ENCODE results near the gene ANKRD33B. TPM values are rescaled to one million over a fixed set of nuclear protein-coding genes. Genes with fewer than 3 reads are reported as not detected.

ANKRD33B gene
- total and polyA plus RNA-seq, 2 donors (not counting 1 experiment from before 2014, with no cell fraction given), result 7.7 to 7.8 TPM

GRCh38 chr5:10653043-10653442 lies 89.2 kb downstream of the ANKRD33B start:
- no peak overlapping the region for H3K4me2 ChIP-seq (ENCODE audit: extremely low read depth, insufficient read depth, low read length)
- H4K20me1 ChIP-seq (ENCODE audit: control insufficient read depth, extremely low read depth, insufficient read depth, low read length), result no peaks in the 10 kb centered on the region
- DNase-seq (ENCODE audit: low read depth in 2 of 2), result peak; percentile 40 to 62
- H3K79me2 ChIP-seq (ENCODE audit: control insufficient read depth, insufficient read depth, low read length), result no peaks in the 10 kb centered on the region
- H3K27me3 ChIP-seq (ENCODE audit: control insufficient read depth, insufficient read depth, low read length), result no peaks in the 10 kb centered on the region
- H2AFZ ChIP-seq (ENCODE audit: low read length), result no peak overlapping the region
- no peak overlapping the region for H3K9ac ChIP-seq (ENCODE audit: insufficient read depth, low read length)
- TF ChIP-seq CTCF (conservative IDR thresholded peaks at IDR 0.05 in 1 of 2, IDR thresholded peaks at IDR 0.05 in 1 of 2; ENCODE audit: low read depth in 1 of 2, low read length in 2 of 2) (no peak), EZH2 (IDR thresholded peaks at IDR 0.05; ENCODE audit: low read length, missing control alignments) (no peak)
- H3K9me3 ChIP-seq (ENCODE audit: control insufficient read depth, insufficient read depth, low read depth, low read length), result no peaks in the 10 kb centered on the region
- H3K4me3 ChIP-seq (replicated peaks in 1 of 4; ENCODE audit: control extremely low read depth in 1 of 4, insufficient read depth in 1 of 4, low read depth in 3 of 4, low read length in 4 of 4), result no peak overlapping the region
- no peaks in the 10 kb centered on the region for H3K4me1 ChIP-seq (ENCODE audit: control insufficient read depth, extremely low read depth, insufficient read depth, low read length)
- H3K36me3 ChIP-seq (ENCODE audit: control insufficient read depth, insufficient read depth, low read length), result no peaks in the 10 kb centered on the region
- H3K27ac ChIP-seq (ENCODE audit: insufficient read depth, low read length), result no peak overlapping the region

DNA sequence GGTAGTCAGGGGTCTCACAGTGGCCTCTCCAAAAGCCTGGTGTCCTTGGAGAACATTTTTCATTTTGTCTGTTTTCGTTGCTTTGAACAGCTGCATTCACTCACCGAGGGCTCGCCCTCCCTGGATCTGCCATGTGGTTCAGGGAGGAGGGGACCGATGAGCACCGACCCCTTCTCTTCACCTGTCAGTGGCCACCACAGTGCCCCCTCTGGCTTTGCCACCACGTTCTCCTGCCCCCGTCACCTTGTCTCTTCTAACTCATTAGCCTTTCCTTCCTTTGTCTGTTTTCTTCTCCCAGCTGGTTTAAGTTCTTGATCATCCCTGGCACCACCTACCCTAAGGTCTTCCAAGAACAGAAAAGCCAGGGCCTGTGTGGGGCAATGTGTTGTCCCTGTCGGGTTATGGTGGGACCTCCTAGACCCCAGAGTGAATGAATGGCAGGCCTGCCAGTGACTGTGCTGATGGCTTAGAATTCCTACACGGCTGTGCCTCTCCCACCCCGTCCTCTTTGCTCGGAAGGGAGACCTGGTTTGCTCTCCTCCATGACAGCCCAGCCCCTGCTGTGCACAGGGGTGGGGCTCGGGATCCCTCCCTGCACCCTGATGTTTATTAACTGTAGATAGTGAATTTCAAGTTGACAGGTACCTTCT lies 90.0 kb downstream of the ANKRD33B start:
- TF ChIP-seq CTCF (conservative IDR thresholded peaks at IDR 0.05 in 1 of 2, IDR thresholded peaks at IDR 0.05 in 1 of 2; ENCODE audit: low read depth in 1 of 2, low read length in 2 of 2) (no peak), EZH2 (IDR thresholded peaks at IDR 0.05; ENCODE audit: low read length, missing control alignments) (no peak)
- Histone ChIP-seq H2AFZ (ENCODE audit: low read length) (no peak overlapping the region), H3K36me3 (ENCODE audit: control insufficient read depth, insufficient read depth, low read length) (no peaks in the 10 kb centered on the region), H3K4me1 (ENCODE audit: control insufficient read depth, extremely low read depth, insufficient read depth, low read length) (no peaks in the 10 kb centered on the region), H3K27me3 (ENCODE audit: control insufficient read depth, insufficient read depth, low read length) (no peaks in the 10 kb centered on the region), H3K9me3 (ENCODE audit: control insufficient read depth, insufficient read depth, low read depth, low read length) (no peaks in the 10 kb centered on the region), H4K20me1 (ENCODE audit: control insufficient read depth, extremely low read depth, insufficient read depth, low read length) (no peaks in the 10 kb centered on the region), H3K79me2 (ENCODE audit: control insufficient read depth, insufficient read depth, low read length) (no peaks in the 10 kb centered on the region), H3K9ac (ENCODE audit: insufficient read depth, low read length) (no peak overlapping the region), H3K4me2 (ENCODE audit: extremely low read depth, insufficient read depth, low read length) (no peak overlapping the region), H3K4me3 (replicated peaks in 1 of 4; ENCODE audit: control extremely low read depth in 1 of 4, insufficient read depth in 1 of 4, low read depth in 3 of 4, low read length in 4 of 4) (no peak overlapping the region), H3K27ac (ENCODE audit: insufficient read depth, low read length) (no peak overlapping the region)
- DNase-seq (ENCODE audit: low read depth in 2 of 2), result no peak

GRCh38 chr5:10654566-10654965 lies 90.7 kb downstream of the ANKRD33B start:
- TF ChIP-seq CTCF (conservative IDR thresholded peaks at IDR 0.05 in 1 of 2, IDR thresholded peaks at IDR 0.05 in 1 of 2; ENCODE audit: low read depth in 1 of 2, low read length in 2 of 2), result no peak
- TF ChIP-seq EZH2 (IDR thresholded peaks at IDR 0.05; ENCODE audit: low read length, missing control alignments), result no peak
- H2AFZ ChIP-seq (ENCODE audit: low read length), result no peak overlapping the region
- H3K9me3 ChIP-seq (ENCODE audit: control insufficient read depth, insufficient read depth, low read depth, low read length), result no peaks in the 10 kb centered on the region
- H3K27ac ChIP-seq (ENCODE audit: insufficient read depth, low read length), result no peak overlapping the region
- H3K9ac ChIP-seq (ENCODE audit: insufficient read depth, low read length), result no peak overlapping the region
- no peak overlapping the region for H3K4me2 ChIP-seq (ENCODE audit: extremely low read depth, insufficient read depth, low read length)
- H3K27me3 ChIP-seq (ENCODE audit: control insufficient read depth, insufficient read depth, low read length), result no peaks in the 10 kb centered on the region
- no peak for DNase-seq (ENCODE audit: low read depth in 2 of 2)
- H3K79me2 ChIP-seq (ENCODE audit: control insufficient read depth, insufficient read depth, low read length), result no peaks in the 10 kb centered on the region
- no peaks in the 10 kb centered on the region for H3K4me1 ChIP-seq (ENCODE audit: control insufficient read depth, extremely low read depth, insufficient read depth, low read length)
- H4K20me1 ChIP-seq (ENCODE audit: control insufficient read depth, extremely low read depth, insufficient read depth, low read length), result no peaks in the 10 kb centered on the region
- H3K4me3 ChIP-seq (replicated peaks in 1 of 4; ENCODE audit: control extremely low read depth in 1 of 4, insufficient read depth in 1 of 4, low read depth in 3 of 4, low read length in 4 of 4), result no peak overlapping the region
- H3K36me3 ChIP-seq (ENCODE audit: control insufficient read depth, insufficient read depth, low read length), result no peaks in the 10 kb centered on the region

Measured in fibroblast of lung (primary cell).